ENCODE data around the gene TNKS1BP1. TPM values are rescaled to one million over a fixed set of nuclear protein-coding genes. Genes with fewer than 3 reads are reported as not detected.

Gene TNKS1BP1
- total RNA-seq, 1 experiment from 2014 or later = 94.6 TPM

DNA sequence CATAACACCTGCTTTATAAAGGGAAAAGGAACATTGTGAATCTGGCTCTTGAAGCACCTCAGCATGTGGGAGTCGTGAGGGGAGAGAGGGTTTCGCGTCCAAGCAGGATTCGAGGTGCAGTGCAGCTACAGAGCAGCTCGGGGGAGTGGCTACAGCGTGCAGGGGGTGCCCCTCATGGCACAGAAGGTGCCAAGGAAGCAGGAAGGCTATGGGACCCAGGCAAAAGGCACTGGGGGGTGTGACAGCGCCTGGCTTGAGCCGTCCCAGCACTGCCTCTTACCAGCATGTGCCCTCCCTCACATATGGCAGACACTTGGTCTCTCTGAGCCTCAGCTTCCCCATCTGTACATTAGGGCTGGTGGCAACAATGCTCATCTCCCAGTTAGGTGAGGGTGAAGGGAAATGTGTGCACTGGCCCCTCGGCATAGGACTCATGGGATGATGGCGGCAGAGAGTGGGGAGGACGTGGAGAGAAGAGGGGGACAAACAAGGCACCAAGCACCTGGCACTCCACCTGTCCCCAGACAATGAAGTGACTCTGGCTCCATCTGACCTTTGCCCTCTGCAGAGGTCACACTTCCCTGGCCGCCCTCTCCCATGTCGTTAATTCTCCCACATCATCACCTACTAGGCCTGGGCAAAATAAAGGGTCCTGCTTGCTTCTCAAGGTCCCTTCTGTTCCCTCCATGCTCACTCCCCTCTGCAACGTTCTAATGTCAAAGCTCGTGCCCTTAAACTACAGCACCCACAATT is 10.4 kb downstream of the TNKS1BP1 start:
- Histone ChIP-seq H3K4me1 (ENCODE audit: control insufficient read depth, insufficient read depth, low read length) (peaks cover 22% of the 10 kb centered on the region), H3K36me3 (ENCODE audit: control insufficient read depth, insufficient read depth, low read length) (no peaks in the 10 kb centered on the region), H3K27ac (ENCODE audit: low read length) (no peak overlapping the region), H3K9me3 (ENCODE audit: control insufficient read depth, insufficient read depth, low read depth, low read length) (no peaks in the 10 kb centered on the region), H3K27me3 (ENCODE audit: control insufficient read depth, insufficient read depth, low read length) (no peaks in the 10 kb centered on the region), H3K4me3 (ENCODE audit: low read depth in 2 of 2, low read length in 2 of 2) (no peak overlapping the region)
- no peak for TF ChIP-seq SIN3A (IDR thresholded peaks at IDR 0.05; ENCODE audit: borderline replicate concordance, insufficient read depth, low read depth, low read length)
- ChIA-PET CTCF (no interaction called here), POLR2A (no interaction called here)
- intact Hi-C loops (cut with micrococcal nuclease; ENCODE audit: unreplicated experiment) = no loop called here
- in situ Hi-C loops (cut with HindIII; ENCODE audit: low pct_unique_long_range_greater_than_20kb, low sequenced_read_pairs) = no loop called here
- ATAC-seq (no peak), DNase-seq (ENCODE audit: low read depth, low spot score) (no peak)
- BruUV-seq (replicated peaks) = no TSS peak

DNA sequence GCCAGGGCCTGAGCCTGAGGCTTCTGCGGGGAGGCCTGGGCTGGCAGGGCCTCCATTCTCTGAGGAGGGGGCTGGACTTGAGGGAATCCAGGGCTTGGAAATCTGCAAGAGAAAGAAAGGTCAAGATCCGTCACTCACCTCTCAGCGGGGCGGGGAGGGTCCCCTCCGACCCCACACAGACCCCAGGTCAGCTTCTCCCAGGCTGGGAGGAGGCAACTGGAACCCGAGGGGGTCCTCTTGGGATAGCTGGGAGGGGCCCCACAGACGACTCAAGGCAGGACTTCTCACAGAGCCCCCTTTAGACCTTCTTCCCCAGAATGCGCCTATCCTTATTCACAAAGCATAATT is 11.0 kb downstream of the TNKS1BP1 start:
- ChIA-PET CTCF (interaction anchor here (0.5 kb wide), 1 partner anchor 64 kb away, joined by 4 read pairs; no protein-coding TSS in a partner anchor), POLR2A (no interaction called here)
- no peak overlapping the region for H3K4me3 ChIP-seq (ENCODE audit: low read depth in 2 of 2, low read length in 2 of 2)
- TF ChIP-seq SIN3A (IDR thresholded peaks at IDR 0.05; ENCODE audit: borderline replicate concordance, insufficient read depth, low read depth, low read length) = no peak
- no peak for TF ChIP-seq TCF7L2 (IDR thresholded peaks at IDR 0.05; ENCODE audit: low read depth, low read length)
- TF ChIP-seq, protein P1, sequence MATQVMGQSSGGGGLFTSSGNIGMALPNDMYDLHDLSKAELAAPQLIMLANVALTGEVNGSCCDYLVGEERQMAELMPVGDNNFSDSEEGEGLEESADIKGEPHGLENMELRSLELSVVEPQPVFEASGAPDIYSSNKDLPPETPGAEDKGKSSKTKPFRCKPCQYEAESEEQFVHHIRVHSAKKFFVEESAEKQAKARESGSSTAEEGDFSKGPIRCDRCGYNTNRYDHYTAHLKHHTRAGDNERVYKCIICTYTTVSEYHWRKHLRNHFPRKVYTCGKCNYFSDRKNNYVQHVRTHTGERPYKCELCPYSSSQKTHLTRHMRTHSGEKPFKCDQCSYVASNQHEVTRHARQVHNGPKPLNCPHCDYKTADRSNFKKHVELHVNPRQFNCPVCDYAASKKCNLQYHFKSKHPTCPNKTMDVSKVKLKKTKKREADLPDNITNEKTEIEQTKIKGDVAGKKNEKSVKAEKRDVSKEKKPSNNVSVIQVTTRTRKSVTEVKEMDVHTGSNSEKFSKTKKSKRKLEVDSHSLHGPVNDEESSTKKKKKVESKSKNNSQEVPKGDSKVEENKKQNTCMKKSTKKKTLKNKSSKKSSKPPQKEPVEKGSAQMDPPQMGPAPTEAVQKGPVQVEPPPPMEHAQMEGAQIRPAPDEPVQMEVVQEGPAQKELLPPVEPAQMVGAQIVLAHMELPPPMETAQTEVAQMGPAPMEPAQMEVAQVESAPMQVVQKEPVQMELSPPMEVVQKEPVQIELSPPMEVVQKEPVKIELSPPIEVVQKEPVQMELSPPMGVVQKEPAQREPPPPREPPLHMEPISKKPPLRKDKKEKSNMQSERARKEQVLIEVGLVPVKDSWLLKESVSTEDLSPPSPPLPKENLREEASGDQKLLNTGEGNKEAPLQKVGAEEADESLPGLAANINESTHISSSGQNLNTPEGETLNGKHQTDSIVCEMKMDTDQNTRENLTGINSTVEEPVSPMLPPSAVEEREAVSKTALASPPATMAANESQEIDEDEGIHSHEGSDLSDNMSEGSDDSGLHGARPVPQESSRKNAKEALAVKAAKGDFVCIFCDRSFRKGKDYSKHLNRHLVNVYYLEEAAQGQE (IDR thresholded peaks at IDR 0.05; ENCODE audit: insufficient read depth in 1 of 2, low read depth in 2 of 2, low read length in 1 of 2) = no peak
- TF ChIP-seq, protein P2, sequence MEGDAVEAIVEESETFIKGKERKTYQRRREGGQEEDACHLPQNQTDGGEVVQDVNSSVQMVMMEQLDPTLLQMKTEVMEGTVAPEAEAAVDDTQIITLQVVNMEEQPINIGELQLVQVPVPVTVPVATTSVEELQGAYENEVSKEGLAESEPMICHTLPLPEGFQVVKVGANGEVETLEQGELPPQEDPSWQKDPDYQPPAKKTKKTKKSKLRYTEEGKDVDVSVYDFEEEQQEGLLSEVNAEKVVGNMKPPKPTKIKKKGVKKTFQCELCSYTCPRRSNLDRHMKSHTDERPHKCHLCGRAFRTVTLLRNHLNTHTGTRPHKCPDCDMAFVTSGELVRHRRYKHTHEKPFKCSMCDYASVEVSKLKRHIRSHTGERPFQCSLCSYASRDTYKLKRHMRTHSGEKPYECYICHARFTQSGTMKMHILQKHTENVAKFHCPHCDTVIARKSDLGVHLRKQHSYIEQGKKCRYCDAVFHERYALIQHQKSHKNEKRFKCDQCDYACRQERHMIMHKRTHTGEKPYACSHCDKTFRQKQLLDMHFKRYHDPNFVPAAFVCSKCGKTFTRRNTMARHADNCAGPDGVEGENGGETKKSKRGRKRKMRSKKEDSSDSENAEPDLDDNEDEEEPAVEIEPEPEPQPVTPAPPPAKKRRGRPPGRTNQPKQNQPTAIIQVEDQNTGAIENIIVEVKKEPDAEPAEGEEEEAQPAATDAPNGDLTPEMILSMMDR (IDR thresholded peaks at IDR 0.05) = no peak
- TF ChIP-seq POLR2AphosphoS5 (IDR thresholded peaks at IDR 0.05; ENCODE audit: low read depth, low read length) = no peak
- H3K9me3 ChIP-seq (ENCODE audit: control insufficient read depth, insufficient read depth, low read depth, low read length) = no peaks in the 10 kb centered on the region
- no peak overlapping the region for H3K27ac ChIP-seq (ENCODE audit: low read length)
- H3K36me3 ChIP-seq (ENCODE audit: control insufficient read depth, insufficient read depth, low read length) = no peaks in the 10 kb centered on the region
- intact Hi-C loops (cut with micrococcal nuclease; ENCODE audit: unreplicated experiment) (no loop called here), in situ Hi-C loops (cut with HindIII; ENCODE audit: low pct_unique_long_range_greater_than_20kb, low sequenced_read_pairs) (no loop called here)
- ATAC-seq (no peak), DNase-seq (ENCODE audit: low read depth, low spot score) (no peak)
- no TSS peak for BruUV-seq (replicated peaks)
- peaks cover 22% of the 10 kb centered on the region for H3K4me1 ChIP-seq (ENCODE audit: control insufficient read depth, insufficient read depth, low read length)
- no peaks in the 10 kb centered on the region for H3K27me3 ChIP-seq (ENCODE audit: control insufficient read depth, insufficient read depth, low read length)
